ENCODE results near the gene OR6T1.

Gene OR6T1, protein sequence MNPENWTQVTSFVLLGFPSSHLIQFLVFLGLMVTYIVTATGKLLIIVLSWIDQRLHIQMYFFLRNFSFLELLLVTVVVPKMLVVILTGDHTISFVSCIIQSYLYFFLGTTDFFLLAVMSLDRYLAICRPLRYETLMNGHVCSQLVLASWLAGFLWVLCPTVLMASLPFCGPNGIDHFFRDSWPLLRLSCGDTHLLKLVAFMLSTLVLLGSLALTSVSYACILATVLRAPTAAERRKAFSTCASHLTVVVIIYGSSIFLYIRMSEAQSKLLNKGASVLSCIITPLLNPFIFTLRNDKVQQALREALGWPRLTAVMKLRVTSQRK

DNA sequence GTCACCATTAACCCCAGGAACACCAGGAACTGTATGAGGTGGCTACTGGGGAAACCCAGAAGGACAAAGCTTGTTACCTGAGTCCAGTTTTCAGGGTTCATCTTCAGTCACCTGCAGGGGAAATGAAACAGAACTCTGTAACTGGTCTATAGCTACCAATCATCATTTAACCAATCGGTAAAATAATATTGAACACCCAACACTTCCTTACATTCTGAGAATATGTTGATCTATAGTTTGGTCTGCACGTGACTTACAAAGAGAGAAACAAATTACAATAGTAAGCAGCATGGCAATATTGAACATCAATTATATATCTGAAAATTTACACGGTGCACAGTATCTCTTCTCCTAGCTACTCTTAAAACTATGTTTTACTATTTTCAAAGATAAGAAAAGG lies at the start of gene OR6T1:
TSS of gene OR6T1 (minus strand) at position 101 of the 400 bp plus-strand sequence. CDS start at position 101, 0 bp downstream.
- no peaks in the 10 kb centered on the region for H3K27me3 ChIP-seq (ENCODE audit: control insufficient read depth, insufficient read depth, low read length)
- no peak within 1 kb of the TSS for H3K27ac ChIP-seq (ENCODE audit: low read depth, low read length)
- H3K36me3 ChIP-seq (ENCODE audit: control insufficient read depth, insufficient read depth, low read length) = no peaks in the 10 kb centered on the region
- no peaks in the 10 kb centered on the region for H3K9me3 ChIP-seq (ENCODE audit: control insufficient read depth, insufficient read depth, low read depth, low read length)
- H3K4me1 ChIP-seq (ENCODE audit: control insufficient read depth, insufficient read depth, low read length) = no peaks in the 10 kb centered on the region
- H3K4me3 ChIP-seq (ENCODE audit: low read depth, low read length) = no peak within 1 kb of the TSS
- no peak within 1 kb of the TSS for H3K9ac ChIP-seq (ENCODE audit: low read length)

GRCh38 chr11:123979311-123979710 lies 35.7 kb upstream of the OR6T1 start:
- Histone ChIP-seq H3K9me3 (ENCODE audit: control insufficient read depth, insufficient read depth, low read depth, low read length) (no peaks in the 10 kb centered on the region; the same call in 1 of the 2 replicates), H3K4me3 (ENCODE audit: low read depth, low read length) (no peak overlapping the region), H3K27ac (ENCODE audit: low read depth, low read length) (no peak overlapping the region), H3K9ac (ENCODE audit: low read length) (no peak overlapping the region), H3K4me1 (ENCODE audit: control insufficient read depth, insufficient read depth, low read length) (no peaks in the 10 kb centered on the region), H3K27me3 (ENCODE audit: control insufficient read depth, insufficient read depth, low read length) (no peaks in the 10 kb centered on the region), H3K36me3 (ENCODE audit: control insufficient read depth, insufficient read depth, low read length) (no peaks in the 10 kb centered on the region)

DNA sequence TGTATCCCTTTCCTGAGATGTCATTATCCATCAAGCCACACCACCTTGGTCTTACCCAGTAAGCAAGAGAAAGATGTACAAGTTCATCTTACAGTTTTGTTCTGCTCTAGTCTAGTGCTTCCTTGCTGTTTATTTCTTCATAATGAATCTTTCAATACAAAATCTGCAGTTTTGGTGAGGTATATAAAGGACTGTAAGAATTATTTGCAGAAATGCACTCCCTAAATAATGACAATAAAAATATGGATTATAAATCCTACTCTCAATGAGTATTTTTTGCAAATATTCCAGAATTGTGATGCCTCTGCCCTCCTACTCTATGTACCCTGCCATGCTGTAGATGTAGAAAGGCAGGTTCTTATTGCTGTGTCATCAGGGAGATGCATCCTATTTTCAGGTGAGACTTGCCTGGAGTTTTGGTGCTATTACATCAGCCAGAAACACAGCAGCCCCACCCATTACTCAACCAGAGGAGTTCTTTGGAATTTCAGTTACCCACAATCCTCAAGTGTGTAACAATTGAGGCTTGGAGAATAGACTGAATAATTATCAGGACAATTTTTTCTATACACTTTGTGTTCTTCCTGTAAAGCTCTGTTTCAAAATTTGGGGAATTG lies 34.2 kb upstream of the OR6T1 start, which contains the start of gene OR10S1:
TSS of gene OR10S1 (minus strand) at position 51 of the 617 bp plus-strand sequence. CDS start 117 bp downstream, outside the sequence.
- H3K4me1 ChIP-seq (ENCODE audit: control insufficient read depth, insufficient read depth, low read length) = no peaks in the 10 kb centered on the region
- H3K36me3 ChIP-seq (ENCODE audit: control insufficient read depth, insufficient read depth, low read length) = no peaks in the 10 kb centered on the region
- H3K9ac ChIP-seq (ENCODE audit: low read length) = no peak within 1 kb of the TSS
- no peak within 1 kb of the TSS for H3K4me3 ChIP-seq (ENCODE audit: low read depth, low read length)
- no peaks in the 10 kb centered on the region; the same call in 1 of the 2 replicates for H3K9me3 ChIP-seq (ENCODE audit: control insufficient read depth, insufficient read depth, low read depth, low read length)
- no peaks in the 10 kb centered on the region for H3K27me3 ChIP-seq (ENCODE audit: control insufficient read depth, insufficient read depth, low read length)
- H3K27ac ChIP-seq (ENCODE audit: low read depth, low read length) = no peak within 1 kb of the TSS

DNA sequence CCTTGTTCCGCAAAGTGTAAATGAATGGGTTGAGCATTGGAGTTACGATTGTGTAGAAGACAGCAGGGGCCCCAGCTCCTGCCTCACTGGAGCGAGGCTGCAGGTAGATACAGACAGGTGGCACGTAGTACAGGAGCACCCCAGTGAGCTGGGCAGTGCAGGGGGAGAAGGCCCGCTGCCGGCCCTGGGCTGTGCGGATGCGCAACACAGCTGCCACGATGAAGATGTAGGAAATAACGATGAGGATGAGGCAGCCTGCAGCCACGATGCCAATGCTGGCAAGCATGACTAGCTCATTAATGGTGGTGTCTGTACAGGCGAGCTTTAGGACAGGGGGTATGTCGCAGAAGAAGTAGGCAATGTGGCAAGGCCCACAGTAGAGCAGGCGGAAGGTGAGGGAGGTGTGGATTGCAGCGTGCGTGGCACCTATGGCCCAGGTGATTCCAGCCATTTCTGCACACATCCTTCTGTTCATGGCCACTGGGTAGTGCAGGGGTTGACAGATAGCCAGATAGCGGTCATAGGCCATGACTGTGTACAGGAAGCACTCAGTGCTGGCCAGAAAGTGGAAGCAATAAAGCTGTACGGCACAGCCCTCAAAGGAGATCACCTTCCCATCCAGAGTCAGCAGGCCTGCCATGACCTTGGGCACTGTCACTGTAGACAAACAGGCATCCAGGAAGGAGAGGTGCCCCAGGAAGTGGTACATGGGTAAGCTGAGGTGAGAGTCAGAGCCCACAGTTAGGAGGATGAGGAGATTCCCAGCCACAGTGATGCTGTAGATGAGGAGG lies 33.3 kb upstream of the OR6T1 start:
- no peaks in the 10 kb centered on the region for H3K36me3 ChIP-seq (ENCODE audit: control insufficient read depth, insufficient read depth, low read length)

DNA sequence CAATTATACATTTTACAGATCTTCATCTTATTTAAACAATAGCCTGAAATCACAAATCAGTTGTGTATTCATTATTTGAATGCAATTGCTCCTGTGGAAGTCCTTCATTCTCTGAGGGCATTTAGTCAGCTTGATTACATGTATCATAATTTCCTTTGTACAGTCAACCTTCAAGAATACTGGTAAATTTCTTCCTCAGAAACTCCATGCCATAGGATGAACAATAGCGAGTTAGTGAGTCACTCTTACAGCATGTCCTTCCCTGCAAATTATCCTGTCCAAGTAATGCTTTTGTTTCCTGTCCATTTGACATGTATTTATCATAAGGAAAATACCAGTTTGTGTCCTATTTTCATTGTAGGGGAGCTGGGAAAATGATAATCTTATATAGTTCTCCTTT lies 30.2 kb upstream of the OR6T1 start:
- H3K4me3 ChIP-seq (ENCODE audit: low read depth, low read length) = no peak overlapping the region
- H3K9ac ChIP-seq (ENCODE audit: low read length) = no peak overlapping the region
- no peaks in the 10 kb centered on the region for H3K9me3 ChIP-seq (ENCODE audit: control insufficient read depth, insufficient read depth, low read depth, low read length)
- H3K27ac ChIP-seq (ENCODE audit: low read depth, low read length) = no peak overlapping the region
- H3K27me3 ChIP-seq (ENCODE audit: control insufficient read depth, insufficient read depth, low read length) = no peaks in the 10 kb centered on the region
- H3K36me3 ChIP-seq (ENCODE audit: control insufficient read depth, insufficient read depth, low read length) = no peaks in the 10 kb centered on the region
- H3K4me1 ChIP-seq (ENCODE audit: control insufficient read depth, insufficient read depth, low read length) = no peaks in the 10 kb centered on the region

More for the DNA sequence above, 33.3 kb upstream of the OR6T1 start:
- Histone ChIP-seq H3K9ac (ENCODE audit: low read length) (no peak overlapping the region), H3K4me3 (ENCODE audit: low read depth, low read length) (no peak overlapping the region), H3K27ac (ENCODE audit: low read depth, low read length) (no peak overlapping the region), H3K9me3 (ENCODE audit: control insufficient read depth, insufficient read depth, low read depth, low read length) (no peaks in the 10 kb centered on the region), H3K4me1 (ENCODE audit: control insufficient read depth, insufficient read depth, low read length) (no peaks in the 10 kb centered on the region), H3K27me3 (ENCODE audit: control insufficient read depth, insufficient read depth, low read length) (no peaks in the 10 kb centered on the region)

DNA sequence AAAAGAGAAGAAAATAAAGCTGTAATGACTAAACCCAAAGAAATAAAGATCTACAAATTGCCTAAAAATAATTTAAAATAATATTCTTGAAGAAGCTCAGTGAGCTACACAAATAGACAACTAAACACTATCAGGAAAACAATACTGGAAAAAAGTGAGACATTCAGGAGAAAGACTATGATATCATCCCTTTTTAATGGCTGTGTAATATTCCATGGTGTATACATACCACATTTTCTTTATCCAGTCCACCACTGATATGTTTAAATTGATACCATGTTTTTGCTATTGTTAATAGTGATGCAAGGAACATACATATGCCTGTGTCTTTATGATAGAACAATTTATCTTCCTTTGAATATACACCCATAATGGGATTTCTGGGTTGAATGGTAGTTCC lies 13.1 kb upstream of the OR6T1 start:
- Histone ChIP-seq H3K4me1 (ENCODE audit: control insufficient read depth, insufficient read depth, low read length) (no peaks in the 10 kb centered on the region), H3K27me3 (ENCODE audit: control insufficient read depth, insufficient read depth, low read length) (no peaks in the 10 kb centered on the region), H3K36me3 (ENCODE audit: control insufficient read depth, insufficient read depth, low read length) (no peaks in the 10 kb centered on the region), H3K9me3 (ENCODE audit: control insufficient read depth, insufficient read depth, low read depth, low read length) (peaks cover 4% of the 10 kb centered on the region; the same call in 1 of the 2 replicates), H3K4me3 (ENCODE audit: low read depth, low read length) (no peak overlapping the region), H3K27ac (ENCODE audit: low read depth, low read length) (no peak overlapping the region), H3K9ac (ENCODE audit: low read length) (no peak overlapping the region)

DNA sequence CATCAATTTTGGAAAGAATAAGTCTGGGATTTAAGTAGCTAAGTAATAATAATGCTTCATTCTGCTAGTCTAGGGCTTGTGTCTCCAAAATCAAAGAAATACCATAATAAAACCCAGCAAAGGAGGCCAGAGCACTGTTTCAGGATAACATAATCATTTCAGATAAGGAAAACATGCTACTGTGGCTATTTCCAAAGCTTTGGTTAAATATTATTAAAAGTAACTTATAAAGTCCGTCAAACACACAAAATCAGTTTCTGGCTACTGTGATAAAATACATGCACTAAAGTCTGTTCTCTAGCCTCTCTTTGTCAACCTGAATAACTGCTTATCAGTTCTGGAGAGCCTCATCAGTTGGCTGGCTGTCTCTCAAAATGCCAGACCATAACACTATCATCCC lies 1.5 kb upstream of the OR6T1 start:
- H3K9me3 ChIP-seq (ENCODE audit: control insufficient read depth, insufficient read depth, low read depth, low read length) = no peaks in the 10 kb centered on the region
- no peak overlapping the region for H3K27ac ChIP-seq (ENCODE audit: low read depth, low read length)
- no peaks in the 10 kb centered on the region for H3K36me3 ChIP-seq (ENCODE audit: control insufficient read depth, insufficient read depth, low read length)
- H3K4me1 ChIP-seq (ENCODE audit: control insufficient read depth, insufficient read depth, low read length) = no peaks in the 10 kb centered on the region
- H3K4me3 ChIP-seq (ENCODE audit: low read depth, low read length) = no peak overlapping the region
- no peaks in the 10 kb centered on the region for H3K27me3 ChIP-seq (ENCODE audit: control insufficient read depth, insufficient read depth, low read length)
- no peak overlapping the region for H3K9ac ChIP-seq (ENCODE audit: low read length)

DNA sequence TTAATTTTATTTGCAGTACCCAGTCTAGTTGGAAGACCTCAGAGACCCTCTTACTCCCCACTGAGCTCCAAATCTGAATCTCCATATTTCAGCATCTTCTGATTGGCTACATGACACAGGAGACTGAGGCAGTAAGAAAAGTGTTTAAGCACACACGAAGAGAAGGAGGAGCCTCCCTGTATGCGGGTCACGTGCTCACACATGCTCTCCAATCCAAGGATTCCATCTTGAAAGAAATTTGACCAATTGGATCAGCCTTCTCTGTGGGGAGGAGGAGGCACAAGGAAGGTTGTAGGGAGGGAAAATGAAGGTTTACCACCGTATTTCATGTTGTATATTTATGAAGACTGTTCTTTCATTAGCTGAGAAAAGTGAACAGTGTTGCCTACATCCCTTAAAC lies 1.2 kb downstream of the OR6T1 start:
- H3K27ac ChIP-seq (ENCODE audit: low read depth, low read length) = no peak overlapping the region
- H3K4me3 ChIP-seq (ENCODE audit: low read depth, low read length) = no peak overlapping the region
- H3K4me1 ChIP-seq (ENCODE audit: control insufficient read depth, insufficient read depth, low read length) = no peaks in the 10 kb centered on the region
- no peaks in the 10 kb centered on the region for H3K36me3 ChIP-seq (ENCODE audit: control insufficient read depth, insufficient read depth, low read length)
- H3K27me3 ChIP-seq (ENCODE audit: control insufficient read depth, insufficient read depth, low read length) = no peaks in the 10 kb centered on the region
- no peaks in the 10 kb centered on the region for H3K9me3 ChIP-seq (ENCODE audit: control insufficient read depth, insufficient read depth, low read depth, low read length)
- no peak overlapping the region for H3K9ac ChIP-seq (ENCODE audit: low read length)

DNA sequence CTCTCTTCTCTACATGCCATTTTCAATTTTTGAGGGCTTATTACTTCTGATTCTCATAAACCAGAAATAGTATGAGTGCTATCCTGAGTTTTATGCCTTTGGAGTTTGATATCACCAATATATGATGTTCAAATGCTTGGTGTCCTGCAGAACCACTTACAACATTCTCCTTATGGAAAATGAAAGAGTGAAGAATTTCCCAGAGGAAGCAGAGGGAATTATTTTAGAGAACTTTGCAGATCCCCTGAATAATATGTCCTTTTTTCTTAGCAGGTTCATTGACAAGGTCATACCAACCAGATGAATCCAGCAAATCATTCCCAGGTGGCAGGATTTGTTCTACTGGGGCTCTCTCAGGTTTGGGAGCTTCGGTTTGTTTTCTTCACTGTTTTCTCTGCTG lies 4.3 kb downstream of the OR6T1 start, which contains the start of gene OR4D5:
TSS of gene OR4D5 (plus strand) at position 301 of the 400 bp plus-strand sequence. CDS start at position 301, 0 bp downstream.
- H3K27ac ChIP-seq (ENCODE audit: low read depth, low read length) = no peak within 1 kb of the TSS
- no peaks in the 10 kb centered on the region for H3K9me3 ChIP-seq (ENCODE audit: control insufficient read depth, insufficient read depth, low read depth, low read length)
- H3K4me1 ChIP-seq (ENCODE audit: control insufficient read depth, insufficient read depth, low read length) = no peaks in the 10 kb centered on the region
- H3K27me3 ChIP-seq (ENCODE audit: control insufficient read depth, insufficient read depth, low read length) = no peaks in the 10 kb centered on the region
- no peak within 1 kb of the TSS for H3K4me3 ChIP-seq (ENCODE audit: low read depth, low read length)
- H3K9ac ChIP-seq (ENCODE audit: low read length) = no peak within 1 kb of the TSS
- no peaks in the 10 kb centered on the region for H3K36me3 ChIP-seq (ENCODE audit: control insufficient read depth, insufficient read depth, low read length)

DNA sequence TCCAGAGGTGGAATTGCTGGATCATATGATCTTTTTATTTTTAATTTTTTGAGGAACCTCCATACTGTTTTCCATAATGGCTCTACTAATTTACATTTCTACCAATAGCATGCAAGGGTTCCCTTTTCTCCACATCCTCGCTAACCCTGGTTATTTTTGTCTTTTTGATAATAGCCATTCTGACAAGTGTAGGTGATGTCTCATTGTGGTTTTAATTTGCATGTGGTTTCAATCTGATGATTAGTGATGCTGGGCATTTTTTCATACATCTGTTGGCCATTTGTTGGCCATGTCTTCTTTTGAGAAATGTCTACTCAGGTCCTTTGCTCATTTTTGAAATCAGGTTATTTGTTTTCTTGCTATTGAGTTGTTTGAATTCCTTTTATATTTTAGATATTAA lies 19.6 kb downstream of the OR6T1 start:
- no peaks in the 10 kb centered on the region for H3K9me3 ChIP-seq (ENCODE audit: control insufficient read depth, insufficient read depth, low read depth, low read length)
- no peaks in the 10 kb centered on the region for H3K4me1 ChIP-seq (ENCODE audit: control insufficient read depth, insufficient read depth, low read length)
- no peaks in the 10 kb centered on the region for H3K27me3 ChIP-seq (ENCODE audit: control insufficient read depth, insufficient read depth, low read length)
- no peak overlapping the region for H3K4me3 ChIP-seq (ENCODE audit: low read depth, low read length)
- no peaks in the 10 kb centered on the region for H3K36me3 ChIP-seq (ENCODE audit: control insufficient read depth, insufficient read depth, low read length)
- H3K27ac ChIP-seq (ENCODE audit: low read depth, low read length) = no peak overlapping the region
- no peak overlapping the region for H3K9ac ChIP-seq (ENCODE audit: low read length)

DNA sequence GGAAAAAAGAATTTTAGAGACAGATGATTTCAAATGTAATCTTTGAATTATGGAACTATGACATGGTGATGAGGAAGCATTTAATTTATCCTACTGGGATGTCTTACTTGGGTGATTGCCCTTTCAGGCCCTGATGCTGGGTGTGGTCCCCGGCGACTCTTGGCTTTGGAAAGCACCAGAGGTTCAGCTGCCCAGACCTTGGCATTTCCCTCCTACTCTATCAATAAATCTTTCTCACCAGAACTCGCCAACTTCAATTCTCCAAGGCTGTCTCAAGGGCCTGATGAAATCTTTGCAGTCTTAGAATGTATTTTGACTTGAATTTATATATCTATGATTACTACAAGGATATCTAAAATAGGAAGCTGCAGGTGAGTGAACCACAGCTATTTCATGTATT lies 22.7 kb downstream of the OR6T1 start:
- Histone ChIP-seq H3K4me3 (ENCODE audit: low read depth, low read length) (no peak overlapping the region), H3K4me1 (ENCODE audit: control insufficient read depth, insufficient read depth, low read length) (no peaks in the 10 kb centered on the region), H3K9ac (ENCODE audit: low read length) (no peak overlapping the region), H3K27ac (ENCODE audit: low read depth, low read length) (no peak overlapping the region), H3K9me3 (ENCODE audit: control insufficient read depth, insufficient read depth, low read depth, low read length) (no peaks in the 10 kb centered on the region), H3K36me3 (ENCODE audit: control insufficient read depth, insufficient read depth, low read length) (no peaks in the 10 kb centered on the region), H3K27me3 (ENCODE audit: control insufficient read depth, insufficient read depth, low read length) (no peaks in the 10 kb centered on the region)
